GM12878 (cell line): ENCODE measurements around the gene UFM1. TPM values are rescaled to one million over a fixed set of nuclear protein-coding genes. Genes with fewer than 3 reads are reported as not detected.

Experiments
- ATAC-seq: fragments of 200-7000 bp; cut with Tn5 transposase; 3 replicates; pipeline ENCODE4 v1.9.1; 2020; ENCODE audit warnings: mild to moderate bottlenecking, moderate library complexity
- BruUV-seq: library from RNA; stranded (reverse); fragments of 400-500 nt; replicated peaks from 2 replicates; lab custom pipeline; 2021; lab: Mats Ljungman, UMichigan
- CTCF ChIA-PET: fragments of 300-600 bp; sonication (Branson Sonifier 250); formaldehyde crosslinking; extraction: SDS; loops from one replicate; lab custom pipeline; 2021; ENCODE audit warnings: inconsistent platforms; lab: Yijun Ruan, JAX
- POLR2A ChIA-PET: fragments of 350-600 bp; formaldehyde crosslinking; extraction: SDS; loops from one replicate; lab custom pipeline; 2021; ENCODE audit warnings: inconsistent platforms; lab: Charles Lee
- RAD21 ChIA-PET: fragments of 300-600 bp; sonication (Branson Sonifier 250); formaldehyde crosslinking; loops from one replicate; lab custom pipeline; 2023; ENCODE audit warnings: antibody characterized with exemption; ENCODE audit not compliant: unreplicated experiment; lab: Charles Lee
- SMC1A ChIA-PET: fragments of 300-600 bp; sonication (Branson Sonifier 250); formaldehyde crosslinking; loops from one replicate; lab custom pipeline; 2023; ENCODE audit not compliant: unreplicated experiment, uncharacterized antibody; lab: Charles Lee
- DNase-seq: peaks from one replicate; pipeline ENCODE4 v3.0.0-alpha.2; 2011; ENCODE audit warnings: low read depth, low spot score
- FAIRE-seq: peaks from 3 replicates; lab custom pipeline; 2011; peaks lifted over from hg19 to GRCh38; lab: Jason Lieb, UNC
- H2AFZ ChIP-seq: 2 replicates; pipeline ENCODE4 v1.6.0; 2011; ENCODE audit warnings: low read depth, low read length, control low read depth; ENCODE audit not compliant: control insufficient read depth
- H3K27ac ChIP-seq: 2 replicates; pipeline ENCODE4 v1.5.1; 2011; ENCODE audit warnings: control low read depth; ENCODE audit not compliant: control insufficient read depth, insufficient read depth
- H3K27me3 ChIP-seq, 2 experiments: replicated peaks in 1 of 2; 2 replicates each; pipeline versions ENCODE4 v1.6.0 to v1.6.1; 2011; ENCODE audit warnings: low read length in 1 of 2; ENCODE audit not compliant: control insufficient read depth in 2 of 2, insufficient read depth in 2 of 2
- H3K36me3 ChIP-seq, 2 experiments: 2 replicates each; pipeline ENCODE4 v1.5.1; 2011; ENCODE audit warnings: low read length in 1 of 2; ENCODE audit not compliant: control insufficient read depth in 2 of 2, insufficient read depth in 2 of 2
- H3K4me1 ChIP-seq: 2 replicates; pipeline ENCODE4 v1.6.1; 2011; ENCODE audit warnings: mild to moderate bottlenecking, low read length, moderate library complexity, mixed read lengths; ENCODE audit not compliant: control insufficient read depth, insufficient read depth
- H3K4me2 ChIP-seq: 2 replicates; pipeline ENCODE4 v1.6.0; 2011; ENCODE audit warnings: control low read depth; ENCODE audit not compliant: control insufficient read depth, insufficient read depth
- H3K4me3 ChIP-seq: fragments of 200-600 bp; sonication (generic); 2 replicates; pipeline ENCODE4 v1.5.1; 2016
- H3K79me2 ChIP-seq: 2 replicates; pipeline ENCODE4 v1.6.0; 2011; ENCODE audit warnings: low read length; ENCODE audit not compliant: control insufficient read depth, insufficient read depth
- H3K9ac ChIP-seq: 2 replicates; pipeline ENCODE4 v1.8.0; 2011; ENCODE audit warnings: low read length, control low read depth, mixed read lengths; ENCODE audit not compliant: control insufficient read depth, insufficient read depth
- H3K9me3 ChIP-seq: replicated peaks from 3 replicates; pipeline ENCODE4 v1.5.1; 2011; ENCODE audit warnings: mild to moderate bottlenecking, low read length; ENCODE audit not compliant: control insufficient read depth, insufficient read depth
- H4K20me1 ChIP-seq: 2 replicates; pipeline ENCODE4 v1.6.0; 2011; ENCODE audit not compliant: control insufficient read depth, insufficient read depth
- BACH1 ChIP-seq: fragments of 450-650 bp; IDR thresholded peaks from 2 replicates; pipeline ENCODE4 v1.6.1; 2017; ENCODE audit warnings: mild to moderate bottlenecking, borderline replicate concordance
- CHD1 ChIP-seq: IDR thresholded peaks from 2 replicates; pipeline ENCODE4 v1.6.1; 2012; ENCODE audit warnings: low read depth, low read length, improper control_type of control experiment
- CHD4 ChIP-seq: fragments of 200-600 bp; sonication (generic); IDR thresholded peaks from 2 replicates; pipeline ENCODE4 v1.6.1; 2016; ENCODE audit warnings: mild to moderate bottlenecking
- ETV6 ChIP-seq, 2 experiments: fragments of 450-650 bp in 1 of 2; IDR thresholded peaks in 1 of 2; conservative IDR thresholded peaks in 1 of 2; 2 replicates each; pipeline ENCODE4 v1.6.1; 2014; ENCODE audit warnings: antibody characterized with exemption in 1 of 2, borderline replicate concordance in 1 of 2, low read depth in 1 of 2, mild to moderate bottlenecking in 1 of 2, moderate library complexity in 1 of 2
- HDAC6 ChIP-seq: fragments of 200-600 bp; sonication (generic); IDR thresholded peaks from one replicate; pipeline ENCODE4 v1.8.0; 2017; ENCODE audit warnings: antibody characterized with exemption; ENCODE audit not compliant: unreplicated experiment
- MEF2B ChIP-seq: fragments of 450-650 bp; IDR thresholded peaks from 2 replicates; pipeline ENCODE4 v1.6.1; 2018; ENCODE audit warnings: mild to moderate bottlenecking, moderate library complexity; ENCODE audit not compliant: partially characterized antibody, poor library complexity, severe bottlenecking
- NFYB ChIP-seq: IDR thresholded peaks from 2 replicates; pipeline ENCODE4 v1.6.1; 2011; ENCODE audit warnings: low read depth, mild to moderate bottlenecking, low read length, improper control_type of control experiment, moderate library complexity; ENCODE audit not compliant: insufficient read depth
- POLR2AphosphoS2 ChIP-seq: IDR thresholded peaks from 2 replicates; pipeline ENCODE4 v1.6.1; 2011; ENCODE audit warnings: low read depth, mild to moderate bottlenecking, low read length, improper control_type of control experiment, moderate library complexity
- POLR2AphosphoS5 ChIP-seq: IDR thresholded peaks from 2 replicates; pipeline ENCODE4 v1.6.1; 2011; ENCODE audit warnings: mild to moderate bottlenecking, low read length, inconsistent platforms
- SUZ12 ChIP-seq: fragments of 200-600 bp; sonication (generic); IDR thresholded peaks from one replicate; pipeline ENCODE4 v1.6.1; 2018; ENCODE audit warnings: antibody characterized with exemption, mild to moderate bottlenecking; ENCODE audit not compliant: unreplicated experiment
- TCF3 ChIP-seq: IDR thresholded peaks from 2 replicates; pipeline ENCODE4 v1.6.1; 2012; ENCODE audit warnings: low read depth, mild to moderate bottlenecking, low read length, borderline replicate concordance; ENCODE audit not compliant: insufficient read depth
- WGBS: methylation state at CpG from one replicate; pipeline ENCODE4 v1.1.6; 2016; ENCODE audit warnings: low lambda C conversion rate; ENCODE audit not compliant: insufficient replicate concordance, insufficient coverage; ENCODE audit errors: missing lambda C conversion rate; 5-methylcytosine and 5-hydroxymethylcytosine counted together
- in situ Hi-C: fragments of 300-500 bp; cut with MboI; formaldehyde crosslinking; loops from 9 replicates; pipeline ENCODE4 v1.14.3; 2018; ENCODE audit warnings: mixed read lengths
- intact Hi-C: fragments of 100-400 bp; cut with micrococcal nuclease; formaldehyde crosslinking; loops from one replicate; pipeline ENCODE4 v1.14.2; 2022; ENCODE audit not compliant: unreplicated experiment
- polyA plus RNA-seq, 11 experiments: library from polyadenylated mRNA; depleted of rRNA in 4 of 11; unstranded in 6 of 11; stranded (reverse) in 5 of 11; fragments of >200 nt; fragmentation: Nextera tagmentation in 4 of 11; fragmentation: Illumina TruSeq in 1 of 11; extraction: Ambion mirVana in 4 of 11; extraction: Trizol in 1 of 11; gene quantifications; 1 replicate in 1 of 11; 2 replicates in 10 of 11; pipeline versions ENCODE4 v1.2.1 to v1.2.3, GENCODE V29; 2011 to 2016; ENCODE audit warnings: inconsistent platforms in 2 of 11, missing spikeins in 2 of 11, low read depth in 1 of 11
- total RNA-seq, 4 experiments: library from RNA; depleted of rRNA in 3 of 4; stranded (reverse); fragments of >200 nt in 3 of 4; fragmentation: Illumina TruSeq in 1 of 4; extraction: Trizol in 1 of 4; gene quantifications; 2 replicates each; pipeline versions ENCODE4 v1.2.1 to v1.2.3, GENCODE V29; 2013 to 2021
- TF ChIP-seq, protein P1 (sequence below): IDR thresholded peaks from 2 replicates; pipeline ENCODE4 v1.6.1; 2011; ENCODE audit warnings: low read depth, low read length, improper control_type of control experiment, borderline replicate concordance
- TF ChIP-seq, protein P2 (sequence below): fragments of 450-650 bp; formaldehyde crosslinking; IDR thresholded peaks from 2 replicates; pipeline ENCODE4 v1.4.0; 2022; ENCODE audit warnings: mild to moderate bottlenecking, moderate library complexity

Gene UFM1
- total and polyA plus RNA-seq, 10 of the 15 experiments (the other 5 are each of a cell fraction or from before 2014, with no cell fraction given), result 40.8 to 96.5 (median 73.8) TPM

DNA sequence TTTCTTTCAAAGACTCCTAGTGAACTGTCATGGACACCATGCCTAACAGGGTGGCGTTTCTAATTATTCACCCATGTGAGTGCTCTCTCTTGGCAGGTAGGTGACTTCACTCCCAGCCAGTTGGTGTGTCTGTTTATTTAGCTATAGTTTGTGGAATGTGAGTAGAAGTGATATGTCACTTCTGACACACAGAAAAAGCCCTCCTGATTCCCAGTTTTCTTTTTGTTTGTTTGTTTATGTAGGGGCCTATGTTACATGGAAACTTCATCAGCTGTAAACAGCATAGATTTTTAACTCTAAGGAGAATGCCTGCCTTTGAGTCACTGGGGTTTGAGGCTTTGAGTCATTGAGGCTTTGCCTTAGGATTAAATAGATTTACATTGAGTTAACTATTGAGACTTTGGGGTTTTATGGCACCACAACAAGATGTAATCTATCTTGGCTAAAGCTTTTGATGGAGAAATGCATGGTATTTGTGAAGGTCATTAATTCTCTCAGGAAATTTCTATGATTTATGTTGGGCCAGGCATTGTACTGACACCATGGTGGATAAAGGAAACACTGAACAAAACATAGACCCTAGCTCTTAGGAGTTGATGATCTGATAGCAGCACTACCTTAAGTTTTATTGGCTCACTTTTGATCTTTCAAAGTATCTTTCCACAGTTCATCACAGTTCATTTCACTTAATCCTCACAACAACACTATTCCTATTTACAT, 45.3 kb downstream of the UFM1 start:
- 0% methylated on average over 1 of the region's 1 CpG for WGBS
- SMC1A ChIA-PET, result no interaction called here
- in situ Hi-C loops, result no loop called here

More for the DNA sequence above, 45.3 kb downstream of the UFM1 start:
- Histone ChIP-seq H2AFZ (no peak overlapping the region), H3K4me1 (no peaks in the 10 kb centered on the region), H3K9ac (no peak overlapping the region), H3K4me3 (no peak overlapping the region), H4K20me1 (no peaks in the 10 kb centered on the region), H3K4me2 (no peak overlapping the region), H3K9me3 (no peaks in the 10 kb centered on the region), H3K27ac (no peak overlapping the region), H3K27me3 (no peaks in the 10 kb centered on the region), H3K36me3 (no peaks in the 10 kb centered on the region), H3K79me2 (no peaks in the 10 kb centered on the region)
- POLR2A ChIA-PET, result no interaction called here
- RAD21 ChIA-PET, result no interaction called here
- intact Hi-C loops, result no loop called here
- DNase-seq, result no peak
- FAIRE-seq, result no peak
- ATAC-seq, result no peak
- CTCF ChIA-PET, result interaction anchor here (1.3 kb wide), 1 partner anchor 24 kb away, joined by 3 read pairs; no protein-coding TSS in a partner anchor
- TF ChIP-seq CHD1 (no peak), ETV6 (conservative IDR thresholded peaks at IDR 0.05 in 1 of 2, IDR thresholded peaks at IDR 0.05 in 1 of 2; ENCODE audit: borderline replicate concordance in 1 of 2, low read depth in 1 of 2) (no peak), MEF2B (no peak), SUZ12 (no peak), HDAC6 (no peak), NFYB (no peak), POLR2AphosphoS2 (no peak), TCF3 (no peak), CHD4 (no peak), POLR2AphosphoS5 (no peak), BACH1 (no peak)
- TF ChIP-seq, protein P1, sequence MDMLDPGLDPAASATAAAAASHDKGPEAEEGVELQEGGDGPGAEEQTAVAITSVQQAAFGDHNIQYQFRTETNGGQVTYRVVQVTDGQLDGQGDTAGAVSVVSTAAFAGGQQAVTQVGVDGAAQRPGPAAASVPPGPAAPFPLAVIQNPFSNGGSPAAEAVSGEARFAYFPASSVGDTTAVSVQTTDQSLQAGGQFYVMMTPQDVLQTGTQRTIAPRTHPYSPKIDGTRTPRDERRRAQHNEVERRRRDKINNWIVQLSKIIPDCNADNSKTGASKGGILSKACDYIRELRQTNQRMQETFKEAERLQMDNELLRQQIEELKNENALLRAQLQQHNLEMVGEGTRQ, result no peak
- TF ChIP-seq, protein P2, sequence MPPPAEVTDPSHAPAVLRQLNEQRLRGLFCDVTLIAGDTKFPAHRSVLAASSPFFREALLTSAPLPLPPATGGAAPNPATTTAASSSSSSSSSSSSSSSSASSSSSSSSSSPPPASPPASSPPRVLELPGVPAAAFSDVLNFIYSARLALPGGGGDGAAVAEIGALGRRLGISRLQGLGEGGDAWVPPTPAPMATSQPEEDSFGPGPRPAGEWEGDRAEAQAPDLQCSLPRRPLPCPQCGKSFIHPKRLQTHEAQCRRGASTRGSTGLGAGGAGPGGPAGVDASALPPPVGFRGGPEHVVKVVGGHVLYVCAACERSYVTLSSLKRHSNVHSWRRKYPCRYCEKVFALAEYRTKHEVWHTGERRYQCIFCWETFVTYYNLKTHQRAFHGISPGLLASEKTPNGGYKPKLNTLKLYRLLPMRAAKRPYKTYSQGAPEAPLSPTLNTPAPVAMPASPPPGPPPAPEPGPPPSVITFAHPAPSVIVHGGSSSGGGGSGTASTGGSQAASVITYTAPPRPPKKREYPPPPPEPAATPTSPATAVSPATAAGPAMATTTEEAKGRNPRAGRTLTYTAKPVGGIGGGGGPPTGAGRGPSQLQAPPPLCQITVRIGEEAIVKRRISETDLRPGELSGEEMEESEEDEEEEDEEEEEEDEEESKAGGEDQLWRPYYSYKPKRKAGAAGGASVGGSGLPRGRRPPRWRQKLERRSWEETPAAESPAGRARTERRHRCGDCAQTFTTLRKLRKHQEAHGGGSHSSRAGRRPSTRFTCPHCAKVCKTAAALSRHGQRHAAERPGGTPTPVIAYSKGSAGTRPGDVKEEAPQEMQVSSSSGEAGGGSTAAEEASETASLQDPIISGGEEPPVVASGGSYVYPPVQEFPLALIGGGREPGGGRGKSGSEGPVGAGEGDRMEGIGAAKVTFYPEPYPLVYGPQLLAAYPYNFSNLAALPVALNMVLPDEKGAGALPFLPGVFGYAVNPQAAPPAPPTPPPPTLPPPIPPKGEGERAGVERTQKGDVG (CRISPR knock-in tag), result no peak
- no TSS peak for BruUV-seq
